BLaER1 (cell line): ENCODE measurements around the gene ZNF813.
"Not testable (repeated sequence)": the region's sequence is repeated elsewhere in the genome, so short reads cannot be mapped to it uniquely, and the experiment has no call there.

Experiments
- H3K27ac ChIP-seq: shearing (Covaris generic); formaldehyde crosslinking; 2 replicates; pipeline ENCODE4 v1.8.1; 2022
- H3K27me3 ChIP-seq: shearing (Covaris generic); formaldehyde crosslinking; 2 replicates; pipeline ENCODE4 v1.8.1; 2022
- H3K36me3 ChIP-seq: shearing (Covaris generic); formaldehyde crosslinking; 2 replicates; pipeline ENCODE4 v1.8.1; 2022
- H3K4me1 ChIP-seq: shearing (Covaris generic); formaldehyde crosslinking; 2 replicates; pipeline ENCODE4 v1.8.1; 2022
- H3K4me2 ChIP-seq: shearing (Covaris generic); formaldehyde crosslinking; 2 replicates; pipeline ENCODE4 v1.8.1; 2022
- H3K4me3 ChIP-seq: shearing (Covaris generic); formaldehyde crosslinking; 2 replicates; pipeline ENCODE4 v1.8.1; 2022
- H3K9ac ChIP-seq: shearing (Covaris generic); formaldehyde crosslinking; 2 replicates; pipeline ENCODE4 v1.8.1; 2022
- H3K9me3 ChIP-seq: shearing (Covaris generic); formaldehyde crosslinking; 2 replicates; pipeline ENCODE4 v1.8.1; 2022
- H4K20me1 ChIP-seq: shearing (Covaris generic); formaldehyde crosslinking; 2 replicates; pipeline ENCODE4 v1.8.1; 2022
- Cebpa-rat ChIP-seq: shearing (Covaris generic); IDR thresholded peaks from 2 replicates; pipeline ENCODE4 v1.8.1; 2022

The ZNF813 gene

GRCh38 chr19:53467485-53468262 is at the start of gene ZNF813:
Gene ZNF813, plus strand, starts transcription at chr19:53467733. Its CDS starts 16,090 bp downstream, at chr19:53483823.
- peaks cover 5% of the 10 kb centered on the region; the same call in 1 of the 2 replicates for H3K4me1 ChIP-seq
- H3K9ac ChIP-seq = peak within 1 kb of the TSS; percentile 92
- H3K4me3 ChIP-seq = peak within 1 kb of the TSS; percentile 85
- H3K27ac ChIP-seq = peak within 1 kb of the TSS; percentile 92
- no peaks in the 10 kb centered on the region for H3K27me3 ChIP-seq
- peaks cover 23% of the 10 kb centered on the region for H3K36me3 ChIP-seq
- H4K20me1 ChIP-seq = no peaks in the 10 kb centered on the region
- H3K9me3 ChIP-seq = peaks cover 45% of the 10 kb centered on the region
- peak within 1 kb of the TSS; percentile 91 for H3K4me2 ChIP-seq
- no peak for TF ChIP-seq Cebpa-rat

DNA sequence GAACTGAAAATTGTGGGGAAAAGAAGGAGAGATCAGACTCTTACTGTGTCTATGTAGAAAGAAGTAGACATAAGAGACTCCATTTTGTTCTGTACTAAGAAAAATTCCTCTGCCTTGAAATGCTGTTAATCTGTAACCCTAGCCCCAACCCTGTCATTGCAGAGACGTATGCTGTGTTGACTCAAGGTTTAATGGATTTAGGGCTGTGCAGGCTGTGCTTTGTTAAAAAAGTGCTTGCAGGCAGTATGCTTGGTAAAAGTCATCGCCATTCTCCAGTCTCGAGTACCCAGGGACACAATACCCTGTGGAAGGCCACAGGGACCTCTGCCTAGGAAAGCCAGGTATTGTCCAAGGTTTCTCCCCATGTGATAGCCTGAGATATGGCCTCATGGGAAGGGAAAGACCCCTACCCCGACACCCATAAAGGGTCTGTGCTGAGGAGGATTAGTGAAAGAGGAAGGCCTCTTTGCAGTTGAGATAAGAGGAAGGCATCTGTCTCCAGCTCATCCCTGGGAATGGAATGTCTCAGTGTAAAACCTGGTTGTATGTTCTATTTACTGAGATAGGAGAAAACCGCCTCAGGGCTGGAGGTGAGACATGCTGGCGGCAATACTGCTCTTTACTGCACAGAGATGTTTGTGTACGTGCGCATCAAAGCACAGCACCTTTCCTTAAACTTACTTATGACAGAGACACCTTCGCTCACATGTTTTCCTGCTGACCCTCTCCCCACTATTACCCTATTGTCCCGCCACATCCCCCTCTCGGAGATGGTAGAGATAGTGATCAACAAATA is 46.8 kb upstream of the ZNF813 start:
- not testable (repeated sequence) for H3K27me3 ChIP-seq, H3K4me3 ChIP-seq, H3K9ac ChIP-seq, H3K4me2 ChIP-seq, H3K36me3 ChIP-seq, H3K4me1 ChIP-seq, H4K20me1 ChIP-seq, H3K27ac ChIP-seq
- peaks cover 17% of the 10 kb centered on the region; the same call in 1 of the 2 replicates for H3K9me3 ChIP-seq

GRCh38 chr19:53422551-53422950 is 45.0 kb upstream of the ZNF813 start:
- TF ChIP-seq Cebpa-rat = no peak
- Histone ChIP-seq H3K27ac (no peak overlapping the region), H3K27me3 (no peaks in the 10 kb centered on the region), H3K4me2 (no peak overlapping the region), H3K4me1 (no peaks in the 10 kb centered on the region), H3K9ac (no peak overlapping the region), H3K36me3 (no peaks in the 10 kb centered on the region), H4K20me1 (no peaks in the 10 kb centered on the region), H3K9me3 (peaks cover 5% of the 10 kb centered on the region; the same call in 1 of the 2 replicates), H3K4me3 (no peak overlapping the region)

- not testable (repeated sequence) for H3K4me3 ChIP-seq, H3K9me3 ChIP-seq, H3K4me2 ChIP-seq, H3K27ac ChIP-seq, H3K36me3 ChIP-seq, H4K20me1 ChIP-seq, H3K4me1 ChIP-seq, H3K9ac ChIP-seq, H3K27me3 ChIP-seq
Observed at GRCh38 chr19:53423074-53423473, 44.5 kb upstream of the ZNF813 start.

GRCh38 chr19:53423680-53424079 is 43.9 kb upstream of the ZNF813 start:
- H3K9me3 ChIP-seq, H3K4me1 ChIP-seq, H4K20me1 ChIP-seq, H3K27ac ChIP-seq, H3K4me2 ChIP-seq, H3K27me3 ChIP-seq, H3K9ac ChIP-seq, H3K4me3 ChIP-seq, H3K36me3 ChIP-seq: not testable (repeated sequence)

DNA sequence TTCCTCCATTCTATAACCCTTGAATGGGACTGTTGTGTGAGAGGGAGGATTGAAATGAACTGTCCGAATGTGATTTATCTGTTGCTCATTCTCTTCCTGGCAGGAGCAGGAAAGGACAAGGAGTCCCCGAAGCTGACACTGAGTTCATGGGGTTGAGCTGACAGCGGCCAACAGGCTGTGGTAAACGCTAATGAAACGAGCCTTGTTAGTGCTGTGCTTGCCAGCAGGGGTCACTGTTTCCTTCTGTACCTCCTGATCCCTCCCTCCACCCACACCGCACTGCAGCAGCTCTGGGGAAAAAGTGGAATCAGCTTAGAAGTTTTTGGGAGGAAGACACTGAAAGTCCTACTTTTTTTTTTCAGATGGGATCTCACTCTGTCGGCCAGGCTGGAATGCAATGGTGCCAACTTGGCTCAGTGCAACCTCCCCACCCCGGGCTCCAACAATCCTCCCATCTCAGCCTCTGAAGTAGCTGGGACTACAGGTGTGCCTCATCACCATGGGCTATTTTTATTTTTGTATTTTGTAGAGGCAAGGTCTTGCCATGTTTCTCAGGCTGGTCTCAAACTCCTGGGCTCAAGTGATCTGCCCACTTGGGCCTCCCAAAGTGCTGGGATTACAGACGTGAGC is 42.5 kb upstream of the ZNF813 start:
- H3K36me3 ChIP-seq = no peaks in the 10 kb centered on the region
- H3K4me2 ChIP-seq = no peak overlapping the region
- H3K9ac ChIP-seq = no peak overlapping the region
- 0 out of 2 replicates have a peak, but pooled peaks cover 5% of the 10 kb centered on the region for H3K9me3 ChIP-seq
- no peak for TF ChIP-seq Cebpa-rat
- H4K20me1 ChIP-seq = no peaks in the 10 kb centered on the region
- H3K27ac ChIP-seq = no peak overlapping the region
- H3K4me1 ChIP-seq = no peaks in the 10 kb centered on the region
- no peak overlapping the region for H3K4me3 ChIP-seq
- H3K27me3 ChIP-seq = no peaks in the 10 kb centered on the region

- Histone ChIP-seq H3K27me3 (no peaks in the 10 kb centered on the region), H3K4me2 (peak within 1 kb of the TSS; percentile 87), H3K9ac (peak within 1 kb of the TSS; percentile 92), H3K9me3 (peaks cover 19% of the 10 kb centered on the region), H3K27ac (peak within 1 kb of the TSS; percentile 86), H3K4me3 (peak within 1 kb of the TSS; percentile 93), H4K20me1 (no peaks in the 10 kb centered on the region), H3K36me3 (peaks cover 31% of the 10 kb centered on the region), H3K4me1 (peaks cover 14% of the 10 kb centered on the region)
- no peak for TF ChIP-seq Cebpa-rat
Observed at GRCh38 chr19:53431399-53432087, 36.0 kb upstream of the ZNF813 start, which contains the start of gene ZNF761. Gene ZNF761, plus strand, starts transcription at chr19:53431984. Its CDS starts 15,285 bp downstream, at chr19:53447269.

DNA sequence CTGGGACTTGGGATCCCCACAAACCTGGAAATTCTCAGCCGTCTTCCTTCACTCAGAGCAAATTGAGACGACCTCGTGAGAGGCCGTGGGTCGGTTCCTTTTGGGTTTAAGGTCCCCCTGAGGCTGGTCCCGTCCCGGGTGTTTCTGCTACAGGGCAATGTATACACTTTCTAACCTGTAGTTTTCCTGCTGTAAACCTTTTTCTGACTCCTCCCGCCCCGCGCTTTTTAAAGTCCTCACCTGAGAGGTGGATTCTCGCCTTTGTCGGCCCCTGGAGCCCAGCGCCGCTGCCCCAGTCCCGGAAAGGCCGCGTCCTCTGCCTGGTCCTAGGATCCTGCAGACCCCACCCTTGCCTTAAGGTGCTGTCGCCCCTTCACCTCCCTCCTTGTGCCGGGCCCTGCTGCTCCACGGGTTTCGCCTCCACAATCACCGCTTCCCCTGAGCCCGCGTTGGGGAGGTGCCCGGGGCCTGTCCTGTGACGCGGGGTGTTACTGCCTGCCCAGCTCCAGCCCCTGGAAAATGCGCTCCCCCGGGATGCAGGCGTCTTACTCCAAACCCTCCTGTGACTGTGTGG is 35.4 kb upstream of the ZNF813 start:
- H3K4me1 ChIP-seq = peaks cover 14% of the 10 kb centered on the region
- H3K9ac ChIP-seq = peak overlapping the region; percentile 92
- H4K20me1 ChIP-seq = no peaks in the 10 kb centered on the region
- peak overlapping the region; percentile 93 for H3K4me3 ChIP-seq
- H3K27me3 ChIP-seq = no peaks in the 10 kb centered on the region
- TF ChIP-seq Cebpa-rat = no peak
- H3K36me3 ChIP-seq = peaks cover 38% of the 10 kb centered on the region
- H3K4me2 ChIP-seq = peak overlapping the region; percentile 86
- peak overlapping the region; percentile 86 for H3K27ac ChIP-seq
- peaks cover 24% of the 10 kb centered on the region for H3K9me3 ChIP-seq

GRCh38 chr19:53443809-53444208 is 23.7 kb upstream of the ZNF813 start:
- not testable (repeated sequence) for H3K27ac ChIP-seq, H3K4me1 ChIP-seq, H3K9ac ChIP-seq, H3K4me3 ChIP-seq, H4K20me1 ChIP-seq, H3K27me3 ChIP-seq, H3K4me2 ChIP-seq
- peaks cover 97% of the 10 kb centered on the region for H3K36me3 ChIP-seq
- H3K9me3 ChIP-seq = peaks cover 77% of the 10 kb centered on the region

DNA sequence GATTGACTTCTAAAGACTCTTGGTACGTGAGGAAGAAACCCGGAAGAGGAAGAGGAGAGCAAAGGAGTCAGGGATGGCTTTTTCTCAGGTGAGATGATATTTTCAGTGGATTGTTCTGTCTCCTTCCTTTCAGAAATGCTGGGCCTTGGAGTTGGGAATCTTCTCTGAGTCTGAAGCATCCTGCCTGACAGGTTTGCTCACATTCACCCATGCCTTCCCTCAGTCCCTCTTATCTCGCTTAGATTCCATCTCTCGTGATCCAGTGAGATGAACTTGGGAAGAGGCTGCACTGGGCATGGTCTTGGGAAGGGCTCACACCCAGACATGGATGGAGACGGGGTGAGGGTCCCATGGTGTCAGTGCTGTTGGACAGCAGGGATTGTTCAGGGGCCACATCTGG is 20.3 kb upstream of the ZNF813 start:
- not testable (repeated sequence) for H3K9ac ChIP-seq, H3K27me3 ChIP-seq, H3K4me3 ChIP-seq, H3K4me1 ChIP-seq, H3K4me2 ChIP-seq, H4K20me1 ChIP-seq, H3K27ac ChIP-seq
- H3K36me3 ChIP-seq = peaks cover 98% of the 10 kb centered on the region
- H3K9me3 ChIP-seq = peaks cover 78% of the 10 kb centered on the region
